WERI-Rb-1 (cell line): ENCODE results near the gene CD63.

Source experiments
- DNase-seq: peaks from one replicate; pipeline ENCODE4 v3.0.0-alpha.2; 2020
- H3K27ac ChIP-seq: fragments of 250-450 bp; sonication (Bioruptor Pico); 2 replicates; pipeline ENCODE4 v1.5.1; 2020; ENCODE audit warnings: mild to moderate bottlenecking, moderate library complexity
- H3K27me3 ChIP-seq: fragments of 250-450 bp; sonication (Bioruptor Pico); 2 replicates; pipeline ENCODE4 v1.5.1; 2021; ENCODE audit warnings: mild to moderate bottlenecking, low read depth, moderate library complexity; ENCODE audit not compliant: insufficient read depth, severe bottlenecking
- H3K36me3 ChIP-seq: fragments of 250-450 bp; sonication (Bioruptor Pico); 2 replicates; pipeline ENCODE4 v1.5.1; 2020; ENCODE audit warnings: mild to moderate bottlenecking, moderate library complexity
- H3K4me3 ChIP-seq: 2 replicates; pipeline ENCODE4 v1.5.1; 2011; ENCODE audit warnings: low read depth, mild to moderate bottlenecking, control low read depth, low read length
- H3K9me3 ChIP-seq: fragments of 250-450 bp; sonication (Bioruptor Pico); 2 replicates; pipeline ENCODE4 v1.5.1; 2021; ENCODE audit warnings: mild to moderate bottlenecking, moderate library complexity; ENCODE audit not compliant: severe bottlenecking
- TF ChIP-seq, protein P1 (sequence below): IDR thresholded peaks from 2 replicates; pipeline ENCODE4 v1.5.1; 2011; ENCODE audit warnings: low read depth, mild to moderate bottlenecking, control low read depth, inconsistent platforms, low read length

The CD63 gene

DNA sequence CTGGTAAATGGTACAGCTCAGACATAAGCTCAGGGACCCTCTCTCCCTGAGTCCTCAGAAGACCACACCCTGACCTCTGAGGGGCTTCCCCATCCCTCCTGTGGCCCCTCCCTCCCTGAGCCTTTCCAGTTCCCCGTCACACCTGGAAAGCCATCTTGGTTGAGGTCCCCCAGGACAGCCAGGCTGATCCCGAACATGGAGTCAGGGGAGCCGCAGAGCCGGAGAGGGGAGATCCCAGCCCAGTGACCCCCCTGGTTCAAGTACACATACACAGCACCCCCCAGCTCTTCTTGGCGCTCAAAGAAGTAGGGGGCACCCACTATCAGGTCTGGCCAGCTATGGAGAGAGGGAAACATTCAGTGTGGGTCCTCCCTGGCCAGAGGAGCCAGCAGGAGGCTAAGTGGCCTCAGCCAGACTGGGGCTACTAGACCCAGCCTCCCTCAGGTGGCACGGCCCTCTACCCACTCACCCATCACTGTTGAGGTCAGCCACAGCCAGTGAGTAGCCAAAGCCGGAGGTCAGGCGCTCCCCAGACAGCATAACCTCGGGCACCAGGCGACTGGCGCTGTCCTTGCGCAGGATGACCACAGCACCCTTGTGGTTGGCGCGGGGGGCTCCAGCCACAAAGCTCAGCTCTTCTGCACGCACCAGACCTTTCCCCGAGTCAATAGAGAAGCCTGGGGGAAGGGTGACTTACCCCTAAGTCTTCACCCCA lies 30.4 kb downstream of the CD63 start:
- no peaks in the 10 kb centered on the region for H3K27me3 ChIP-seq
- H3K36me3 ChIP-seq, result 0 out of 2 replicates have a peak, but pooled peaks cover 3% of the 10 kb centered on the region
- no peaks in the 10 kb centered on the region for H3K9me3 ChIP-seq
- TF ChIP-seq, protein P1, sequence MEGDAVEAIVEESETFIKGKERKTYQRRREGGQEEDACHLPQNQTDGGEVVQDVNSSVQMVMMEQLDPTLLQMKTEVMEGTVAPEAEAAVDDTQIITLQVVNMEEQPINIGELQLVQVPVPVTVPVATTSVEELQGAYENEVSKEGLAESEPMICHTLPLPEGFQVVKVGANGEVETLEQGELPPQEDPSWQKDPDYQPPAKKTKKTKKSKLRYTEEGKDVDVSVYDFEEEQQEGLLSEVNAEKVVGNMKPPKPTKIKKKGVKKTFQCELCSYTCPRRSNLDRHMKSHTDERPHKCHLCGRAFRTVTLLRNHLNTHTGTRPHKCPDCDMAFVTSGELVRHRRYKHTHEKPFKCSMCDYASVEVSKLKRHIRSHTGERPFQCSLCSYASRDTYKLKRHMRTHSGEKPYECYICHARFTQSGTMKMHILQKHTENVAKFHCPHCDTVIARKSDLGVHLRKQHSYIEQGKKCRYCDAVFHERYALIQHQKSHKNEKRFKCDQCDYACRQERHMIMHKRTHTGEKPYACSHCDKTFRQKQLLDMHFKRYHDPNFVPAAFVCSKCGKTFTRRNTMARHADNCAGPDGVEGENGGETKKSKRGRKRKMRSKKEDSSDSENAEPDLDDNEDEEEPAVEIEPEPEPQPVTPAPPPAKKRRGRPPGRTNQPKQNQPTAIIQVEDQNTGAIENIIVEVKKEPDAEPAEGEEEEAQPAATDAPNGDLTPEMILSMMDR, result no peak
- H3K27ac ChIP-seq, result no peak overlapping the region
- DNase-seq, result no peak
- no peak overlapping the region for H3K4me3 ChIP-seq

DNA sequence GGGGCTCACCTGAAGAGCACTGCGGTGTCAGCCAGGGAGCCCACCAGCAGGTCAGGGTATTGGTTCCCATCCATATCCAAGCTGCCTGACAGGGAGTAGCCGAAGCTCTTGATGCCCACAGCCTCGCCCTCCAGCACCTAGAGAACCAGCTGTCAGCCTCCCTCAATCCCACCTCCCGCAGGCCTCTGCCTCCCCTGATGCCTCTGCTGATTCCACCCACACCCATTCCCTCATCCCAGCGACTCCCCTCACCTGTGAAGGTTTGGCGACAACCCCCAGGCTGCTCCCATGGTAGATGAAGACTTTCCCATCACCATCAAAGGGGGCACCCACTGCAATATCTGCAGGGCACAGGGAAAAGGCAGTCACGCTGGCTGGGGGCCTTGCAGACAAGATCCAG lies 31.1 kb downstream of the CD63 start:
- no peak overlapping the region for H3K4me3 ChIP-seq
- 0 out of 2 replicates have a peak, but pooled peaks cover 3% of the 10 kb centered on the region for H3K36me3 ChIP-seq

DNA sequence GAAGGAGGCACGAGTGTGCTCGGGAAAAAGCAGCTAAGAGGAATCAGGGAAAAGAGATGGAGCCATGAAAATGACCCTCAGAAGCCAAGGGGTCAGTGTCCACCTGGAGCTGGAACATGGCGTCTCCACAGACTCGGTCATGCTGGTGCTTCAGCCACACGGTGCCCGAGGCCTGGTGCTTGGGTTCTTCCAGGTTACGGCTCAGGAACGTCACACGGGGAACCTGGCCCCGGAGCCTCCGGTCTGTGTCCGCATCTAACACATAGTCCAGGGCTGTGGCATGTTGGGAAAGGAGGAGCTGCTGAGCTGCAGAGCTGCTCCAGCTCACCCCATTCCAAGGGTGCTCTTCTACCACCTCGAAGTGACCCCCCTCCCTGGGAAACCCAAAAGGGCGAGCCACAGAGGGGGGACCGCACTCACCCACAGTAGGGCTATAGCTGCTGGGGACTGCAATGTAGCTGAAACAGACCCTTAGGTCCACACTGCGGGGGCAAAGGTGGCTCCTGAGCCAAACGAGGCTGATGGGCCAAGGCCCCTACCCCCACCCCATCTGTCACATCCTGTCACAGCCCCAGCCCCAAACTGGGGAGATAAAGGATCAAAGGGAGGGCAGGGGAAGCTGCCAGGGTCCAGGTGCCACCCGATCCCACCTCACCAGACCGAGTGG lies 31.9 kb downstream of the CD63 start:
- Histone ChIP-seq H3K4me3 (no peak overlapping the region), H3K27me3 (no peaks in the 10 kb centered on the region), H3K27ac (no peak overlapping the region), H3K9me3 (no peaks in the 10 kb centered on the region), H3K36me3 (peaks cover 5% of the 10 kb centered on the region; the same call in 1 of the 2 replicates)
- DNase-seq, result no peak
- TF ChIP-seq, protein P1, result no peak

More for the DNA sequence above, 31.1 kb downstream of the CD63 start:
- no peak for DNase-seq
- TF ChIP-seq, protein P1, result no peak
- no peaks in the 10 kb centered on the region for H3K27me3 ChIP-seq
- no peaks in the 10 kb centered on the region for H3K9me3 ChIP-seq
- H3K27ac ChIP-seq, result no peak overlapping the region

DNA sequence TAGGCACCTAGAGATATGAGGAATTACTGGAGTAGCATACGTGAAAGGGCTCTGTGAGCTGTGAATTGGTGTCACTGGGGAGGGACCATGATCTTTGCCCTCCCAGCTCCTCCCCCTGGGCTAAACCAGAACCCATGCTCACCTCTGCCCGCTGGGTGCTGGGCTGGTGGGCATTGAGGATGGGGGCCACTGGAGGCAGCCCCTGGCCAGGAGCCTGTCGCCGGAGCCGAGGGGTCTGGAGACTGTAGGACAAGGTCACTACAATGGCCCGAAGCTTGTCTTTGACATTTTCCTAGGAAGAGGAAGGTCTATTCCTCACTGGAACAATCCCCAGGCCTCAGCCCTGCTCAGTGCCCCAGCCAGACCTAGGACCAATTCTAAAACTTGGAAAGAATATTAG lies 32.7 kb downstream of the CD63 start:
- TF ChIP-seq, protein P1, result no peak
- H3K27me3 ChIP-seq, result no peaks in the 10 kb centered on the region
- no peak overlapping the region for H3K4me3 ChIP-seq
- H3K36me3 ChIP-seq, result peaks cover 5% of the 10 kb centered on the region; the same call in 1 of the 2 replicates
- no peak overlapping the region for H3K27ac ChIP-seq
- H3K9me3 ChIP-seq, result no peaks in the 10 kb centered on the region
- no peak for DNase-seq

DNA sequence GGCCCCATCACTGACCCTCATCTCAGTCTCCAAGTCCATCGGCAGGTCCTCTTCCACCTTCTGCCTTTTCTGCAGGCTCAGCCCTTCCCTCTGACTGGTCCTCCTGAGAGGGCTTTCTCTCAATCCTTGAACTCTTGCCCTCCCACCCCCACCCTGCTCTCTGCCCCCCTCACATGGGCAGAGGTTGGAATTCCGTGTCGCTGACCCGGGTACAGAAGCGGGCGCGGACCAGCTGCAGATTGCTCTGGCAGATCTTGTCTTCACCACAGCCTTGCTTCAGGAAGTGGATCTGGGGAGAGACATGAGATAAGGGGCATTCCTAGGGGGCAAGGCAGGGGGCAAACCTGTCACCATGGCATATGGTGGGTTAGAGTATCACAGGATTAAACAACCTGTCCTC lies 33.5 kb downstream of the CD63 start:
- Histone ChIP-seq H3K4me3 (no peak overlapping the region), H3K36me3 (peaks cover 5% of the 10 kb centered on the region; the same call in 1 of the 2 replicates), H3K9me3 (no peaks in the 10 kb centered on the region), H3K27me3 (no peaks in the 10 kb centered on the region), H3K27ac (no peak overlapping the region)
- TF ChIP-seq, protein P1, result no peak
- no peak for DNase-seq
